GM12878 (cell line): Measurements from ENCODE around the gene AANAT. TPM values are rescaled to one million over a fixed set of nuclear protein-coding genes. Genes with fewer than 3 reads are reported as not detected.
A peak's percentile ranks its signal among the peaks of the same experiment; 100 is the strongest.

Source experiments
- ATF3 ChIP-seq: IDR thresholded peaks from 2 replicates; pipeline ENCODE4 v1.6.1; 2011; ENCODE audit warnings: low read depth, mild to moderate bottlenecking, low read length, moderate library complexity, borderline replicate concordance; ENCODE audit errors: extremely low read depth
- ATF7 ChIP-seq: fragments of 450-650 bp; IDR thresholded peaks from 2 replicates; pipeline ENCODE4 v1.6.1; 2016; ENCODE audit warnings: low read depth, mild to moderate bottlenecking
- CUX1 ChIP-seq: IDR thresholded peaks from 2 replicates; pipeline ENCODE4 v1.6.1; 2012; ENCODE audit warnings: improper control_type of control experiment, low read depth, low read length; ENCODE audit not compliant: insufficient replicate concordance
- E4F1 ChIP-seq: fragments of 450-650 bp; IDR thresholded peaks from 2 replicates; pipeline ENCODE4 v1.6.1; 2018; ENCODE audit warnings: borderline replicate concordance, mild to moderate bottlenecking; ENCODE audit not compliant: partially characterized antibody
- EGR1 ChIP-seq, 2 experiments: IDR thresholded peaks; 1 replicate in 1 of 2; 2 replicates in 1 of 2; pipeline ENCODE4 v1.6.1; 2011 to 2012; ENCODE audit warnings: low read depth in 2 of 2, low read length in 2 of 2, borderline replicate concordance in 1 of 2, mild to moderate bottlenecking in 1 of 2, moderate library complexity in 1 of 2
- IKZF1 ChIP-seq: fragments of 450-650 bp; conservative IDR thresholded peaks from 2 replicates; pipeline ENCODE4 v1.6.1; 2017; ENCODE audit warnings: antibody characterized with exemption, mild to moderate bottlenecking
- IKZF2 ChIP-seq, 2 experiments: fragments of 450-650 bp; IDR thresholded peaks; 2 replicates each; pipeline ENCODE4 v1.6.1; 2017; ENCODE audit warnings: mild to moderate bottlenecking in 2 of 2, moderate library complexity in 2 of 2
- IRF3 ChIP-seq: fragments of 450-650 bp; IDR thresholded peaks from 2 replicates; pipeline ENCODE4 v1.6.1; 2014; ENCODE audit warnings: mild to moderate bottlenecking
- JUND ChIP-seq: IDR thresholded peaks from 2 replicates; pipeline ENCODE4 v1.6.1; 2012; ENCODE audit warnings: low read depth, mild to moderate bottlenecking, low read length, improper control_type of control experiment, moderate library complexity
- PAX8 ChIP-seq: fragments of 450-650 bp; IDR thresholded peaks from 2 replicates; pipeline ENCODE4 v1.6.1; 2017; ENCODE audit warnings: mild to moderate bottlenecking, moderate library complexity
- RFX5 ChIP-seq: IDR thresholded peaks from 2 replicates; pipeline ENCODE4 v1.6.1; 2011; ENCODE audit warnings: low read depth, low read length, improper control_type of control experiment
- SMARCA5 ChIP-seq: fragments of 450-650 bp; IDR thresholded peaks from 2 replicates; pipeline ENCODE4 v1.6.1; 2017; ENCODE audit warnings: mild to moderate bottlenecking
- SMC3 ChIP-seq: IDR thresholded peaks from 2 replicates; pipeline ENCODE4 v1.6.1; 2011; ENCODE audit warnings: low read length, improper control_type of control experiment, borderline replicate concordance
- STAT3 ChIP-seq: IDR thresholded peaks from 2 replicates; pipeline ENCODE4 v1.6.1; 2011; ENCODE audit warnings: low read depth, low read length, improper control_type of control experiment
- TAF1 ChIP-seq: IDR thresholded peaks from 2 replicates; pipeline ENCODE4 v1.6.1; 2011; ENCODE audit warnings: mild to moderate bottlenecking, low read depth, low read length, borderline replicate concordance
- TARDBP ChIP-seq: IDR thresholded peaks from 2 replicates; pipeline ENCODE4 v1.6.1; 2016; ENCODE audit warnings: borderline replicate concordance
- ZBTB40 ChIP-seq: fragments of 450-650 bp; IDR thresholded peaks from 2 replicates; pipeline ENCODE4 v1.6.1; 2016; ENCODE audit warnings: mild to moderate bottlenecking, moderate library complexity, borderline replicate concordance
- polyA plus RNA-seq, 11 experiments: library from polyadenylated mRNA; depleted of rRNA in 4 of 11; unstranded in 6 of 11; stranded (reverse) in 5 of 11; fragments of >200 nt; fragmentation: Nextera tagmentation in 4 of 11; fragmentation: Illumina TruSeq in 1 of 11; extraction: Ambion mirVana in 4 of 11; extraction: Trizol in 1 of 11; gene quantifications; 1 replicate in 1 of 11; 2 replicates in 10 of 11; pipeline versions ENCODE4 v1.2.1 to v1.2.3, GENCODE V29; 2011 to 2016; ENCODE audit warnings: inconsistent platforms in 2 of 11, missing spikeins in 2 of 11, low read depth in 1 of 11
- total RNA-seq, 4 experiments: library from RNA; depleted of rRNA in 3 of 4; stranded (reverse); fragments of >200 nt in 3 of 4; fragmentation: Illumina TruSeq in 1 of 4; extraction: Trizol in 1 of 4; gene quantifications; 2 replicates each; pipeline versions ENCODE4 v1.2.1 to v1.2.3, GENCODE V29; 2013 to 2021

The AANAT gene
- total and polyA plus RNA-seq, 10 of the 15 experiments (the other 5 are each of a cell fraction or from before 2014, with no cell fraction given), result 0.23 TPM; not detected in 9

GRCh38 chr17:76492989-76493501, 25.6 kb downstream of the AANAT start (continued):
- TF ChIP-seq ATF3 (no peak), E4F1 (no peak), PAX8 (no peak), STAT3 (no peak), IKZF1 (peak; percentile 96), TARDBP (no peak), EGR1 (IDR thresholded peaks at IDR 0.05; ENCODE audit: borderline replicate concordance in 1 of 2, low read depth in 2 of 2, low read length in 2 of 2) (0 out of 3 replicates have a peak, but pooled peaks of 1 of the 2 experiments have one; percentile 20), IRF3 (no peak), ATF7 (peak; percentile 33), CUX1 (no peak), IKZF2 (IDR thresholded peaks at IDR 0.05) (peak; percentile 84 to 89), RFX5 (no peak), ZBTB40 (peak; percentile 37; the same call in 1 of the 2 replicates), SMARCA5 (no peak), JUND (no peak), SMC3 (no peak), TAF1 (peak; percentile 34; the same call in 1 of the 2 replicates)
